OCI-LY7 (cell line): ENCODE data around the gene MARS1. TPM values are rescaled to one million over a fixed set of nuclear protein-coding genes. Genes with fewer than 3 reads are reported as not detected.

Experiments
- BruUV-seq: library from RNA; stranded (reverse); fragments of 400-500 nt; replicated peaks from 2 replicates; lab custom pipeline; 2021; lab: Mats Ljungman, UMichigan
- CTCF ChIA-PET: fragments of 300-600 bp; sonication (Branson Sonifier 250); formaldehyde crosslinking; loops from one replicate; lab custom pipeline; 2022; ENCODE audit warnings: antibody characterized with exemption; ENCODE audit not compliant: unreplicated experiment; lab: Charles Lee
- POLR2A ChIA-PET: fragments of 300-600 bp; sonication (Branson Sonifier 250); formaldehyde crosslinking; loops from one replicate; lab custom pipeline; 2022; ENCODE audit warnings: antibody characterized with exemption; lab: Charles Lee
- DNase-seq: peaks from one replicate; pipeline ENCODE4 v3.0.0-alpha.2; 2015; ENCODE audit warnings: low spot score
- H2AFZ ChIP-seq: fragments of 200-600 bp; sonication (generic), shearing (Covaris generic); 2 replicates; pipeline ENCODE4 v1.6.1; 2014; ENCODE audit warnings: mild to moderate bottlenecking, antibody characterized with exemption, low read length, moderate library complexity
- H3K27ac ChIP-seq: fragments of 200-600 bp; sonication (generic); 2 replicates; pipeline ENCODE4 v1.5.1; 2014; ENCODE audit warnings: mixed run types, low read depth, mild to moderate bottlenecking, moderate library complexity, low read length, inconsistent platforms; ENCODE audit not compliant: poor library complexity, severe bottlenecking
- H3K36me3 ChIP-seq: fragments of 200-600 bp; sonication (generic); 2 replicates; pipeline ENCODE4 v1.6.1; 2014; ENCODE audit warnings: mild to moderate bottlenecking, antibody characterized with exemption, low read length, moderate library complexity, mixed read lengths; ENCODE audit not compliant: insufficient read depth
- H3K4me1 ChIP-seq: fragments of 200-600 bp; sonication (generic); 2 replicates; pipeline ENCODE4 v1.5.1; 2014; ENCODE audit warnings: mild to moderate bottlenecking, low read length; ENCODE audit not compliant: insufficient read depth, poor library complexity, severe bottlenecking
- H3K4me2 ChIP-seq: fragments of 200-600 bp; sonication (generic); 2 replicates; pipeline ENCODE4 v1.6.1; 2014; ENCODE audit warnings: mild to moderate bottlenecking, low read length
- H3K4me3 ChIP-seq: fragments of 200-600 bp; sonication (generic); 2 replicates; pipeline ENCODE4 v1.5.1; 2014; ENCODE audit warnings: mild to moderate bottlenecking, low read depth, low read length; ENCODE audit not compliant: poor library complexity, severe bottlenecking
- H3K79me2 ChIP-seq: fragments of 200-600 bp; sonication (generic); 2 replicates; pipeline ENCODE4 v1.6.1; 2016; ENCODE audit warnings: low read depth, mild to moderate bottlenecking, low read length, moderate library complexity, mixed read lengths; ENCODE audit not compliant: insufficient read depth
- H3K9me2 ChIP-seq: fragments of 200-600 bp; sonication (generic); 2 replicates; pipeline ENCODE4 v1.6.1; 2016; ENCODE audit warnings: mild to moderate bottlenecking, low read length, mixed read lengths; ENCODE audit not compliant: insufficient read depth
- H3K9me3 ChIP-seq: fragments of 200-600 bp; sonication (generic); 2 replicates; pipeline ENCODE4 v1.6.1; 2014; ENCODE audit warnings: mild to moderate bottlenecking, mixed run types, low read length, mixed read lengths
- H4K20me1 ChIP-seq: fragments of 200-600 bp; sonication (generic); 2 replicates; pipeline ENCODE4 v1.6.1; 2014; ENCODE audit warnings: mild to moderate bottlenecking, antibody characterized with exemption, low read length, moderate library complexity, mixed read lengths; ENCODE audit not compliant: insufficient read depth
- CTCF ChIP-seq: fragments of 200-600 bp; sonication (generic); conservative IDR thresholded peaks from 2 replicates; pipeline ENCODE4 v1.5.1; 2014; ENCODE audit warnings: mild to moderate bottlenecking, antibody characterized with exemption, low read length, moderate library complexity, mixed read lengths
- EZH2phosphoT487 ChIP-seq: fragments of 200-600 bp; sonication (generic); IDR thresholded peaks from 2 replicates; pipeline ENCODE4 v1.6.1; 2018; ENCODE audit warnings: low read depth, borderline replicate concordance, mild to moderate bottlenecking, mixed run types, antibody characterized with exemption, low read length, moderate library complexity, mixed read lengths
- intact Hi-C: fragments of 100-400 bp; cut with micrococcal nuclease; formaldehyde crosslinking; loops from one replicate; pipeline ENCODE4 v1.10.0; 2022; ENCODE audit not compliant: unreplicated experiment
- total RNA-seq, 2 experiments: library from RNA; depleted of rRNA in 1 of 2; stranded (reverse); fragments of >200 nt in 1 of 2; shearing (Covaris generic) in 1 of 2; gene quantifications; 2 replicates each; pipeline ENCODE4 v1.2.3, GENCODE V29; 2014 to 2022

MARS1 gene
- total RNA-seq, 2 experiments from 2014 or later = 272 to 465 TPM

GRCh38 chr12:57454213-57454565, 33.7 kb upstream of the MARS1 start:
- intact Hi-C loops = no loop called here
- Histone ChIP-seq H3K79me2 (no peaks in the 10 kb centered on the region), H2AFZ (no peak overlapping the region), H4K20me1 (no peaks in the 10 kb centered on the region), H3K36me3 (no peaks in the 10 kb centered on the region), H3K27ac (no peak overlapping the region), H3K9me3 (no peaks in the 10 kb centered on the region), H3K4me2 (0 out of 2 replicates have a peak overlapping the region, but pooled peaks have one; percentile 7), H3K4me1 (peaks cover 41% of the 10 kb centered on the region), H3K9me2 (no peaks in the 10 kb centered on the region), H3K4me3 (no peak overlapping the region)
- no TSS peak for BruUV-seq
- ChIA-PET POLR2A (interaction anchor here (0.6 to 2.1 kb wide), 4 partner anchors 9 to 225 kb away, joined by 3 to 7 read pairs (median 4); partner anchors contain the start of gene SHMT2), CTCF (interaction anchor here (1.2 to 2.2 kb wide), 2 partner anchors 24 to 147 kb away, joined by 3 to 12 read pairs; no protein-coding TSS in a partner anchor)
- TF ChIP-seq EZH2phosphoT487 (no peak), CTCF (no peak)
- no peak for DNase-seq

GRCh38 chr12:57454566-57455373, 33.1 kb upstream of the MARS1 start, which contains the start of gene INHBE:
Gene INHBE, plus strand, starts transcription at chr12:57455307. Its CDS starts 230 bp downstream, at chr12:57455537.
- H2AFZ ChIP-seq = peak within 1 kb of the TSS; percentile 23; the same call in 1 of the 2 replicates
- intact Hi-C loops = no loop called here
- no peaks in the 10 kb centered on the region for H3K9me3 ChIP-seq
- BruUV-seq = no TSS peak
- no peaks in the 10 kb centered on the region for H3K36me3 ChIP-seq
- POLR2A ChIA-PET = interaction anchor here (0.6 to 2.1 kb wide), 9 partner anchors 8 to 943 kb away, joined by 3 to 7 read pairs (median 4); partner anchors contain the start of gene SHMT2
- no peak within 1 kb of the TSS for H3K27ac ChIP-seq
- H3K79me2 ChIP-seq = no peaks in the 10 kb centered on the region
- H3K9me2 ChIP-seq = no peaks in the 10 kb centered on the region
- peak within 1 kb of the TSS; percentile 42 for H3K4me3 ChIP-seq
- no peaks in the 10 kb centered on the region for H4K20me1 ChIP-seq
- peak within 1 kb of the TSS; percentile 58 for H3K4me2 ChIP-seq
- DNase-seq = peak; percentile 58
- H3K4me1 ChIP-seq = peaks cover 41% of the 10 kb centered on the region
- TF ChIP-seq EZH2phosphoT487 = no peak
- TF ChIP-seq CTCF = no peak
- CTCF ChIA-PET = interaction anchor here (0.6 to 2.2 kb wide), 11 partner anchors 10 to 241 kb away, joined by 3 to 14 read pairs (median 5); no protein-coding TSS in a partner anchor
